Immature natural killer cell (primary cell): ENCODE data around the gene CDK18. TPM values are rescaled to one million over a fixed set of nuclear protein-coding genes. Genes with fewer than 3 reads are reported as not detected.

ENCODE experiments used
- DNase-seq, 3 donors: peaks; one replicate each; pipeline ENCODE4 v3.0.0; 2022; ENCODE audit warnings: mixed read lengths in 1 of 3
- H3K27ac Mint-ChIP-seq, 6 donors: one replicate each; pipeline ENCODE4 v1.8.0; 2020; ENCODE audit warnings: mixed read lengths in 6 of 6, mild to moderate bottlenecking in 5 of 6, inconsistent platforms in 4 of 6, moderate library complexity in 3 of 6
- H3K27me3 Mint-ChIP-seq, 3 donors: one replicate each; pipeline ENCODE4 v1.8.0; 2020 to 2021; ENCODE audit warnings: low read depth in 3 of 3, mild to moderate bottlenecking in 3 of 3, mixed read lengths in 3 of 3, moderate library complexity in 3 of 3, inconsistent platforms in 1 of 3
- H3K36me3 Mint-ChIP-seq, 3 donors: one replicate each; pipeline ENCODE4 v1.8.0; 2020; ENCODE audit warnings: mixed read lengths in 3 of 3, inconsistent platforms in 2 of 3, mild to moderate bottlenecking in 2 of 3
- H3K4me1 Mint-ChIP-seq, 2 donors: one replicate each; pipeline ENCODE4 v1.8.0; 2020; ENCODE audit warnings: inconsistent platforms in 2 of 2, mild to moderate bottlenecking in 2 of 2, mixed read lengths in 2 of 2, moderate library complexity in 1 of 2
- H3K4me3 Mint-ChIP-seq, 5 donors: one replicate each; pipeline ENCODE4 v1.8.0; 2020; ENCODE audit warnings: mild to moderate bottlenecking in 5 of 5, mixed read lengths in 5 of 5, inconsistent platforms in 3 of 5, moderate library complexity in 3 of 5
- H3K9me3 Mint-ChIP-seq, 6 donors: one replicate each; pipeline ENCODE4 v1.8.0; 2020; ENCODE audit warnings: mild to moderate bottlenecking in 6 of 6, mixed read lengths in 6 of 6, inconsistent platforms in 4 of 6, moderate library complexity in 3 of 6
- polyA plus RNA-seq, 3 donors: library from polyadenylated mRNA; unstranded; fragments of 300-500 nt; fragmentation: Illumina TruSeq; gene quantifications; one replicate each; pipeline ENCODE4 v1.2.3, GENCODE V29; 2021

The CDK18 gene
- polyA plus RNA-seq, 3 donors from 2014 or later, result 0.61 to 0.74 TPM; not detected in 1

GRCh38 chr1:205546541-205546940, 42.1 kb downstream of the CDK18 start:
- Mint-ChIP-seq H3K36me3 (no peaks in the 10 kb centered on the region), H3K4me1 (no peaks in the 10 kb centered on the region), H3K27ac (no peak overlapping the region), H3K4me3 (no peak overlapping the region), H3K9me3 (no peaks in the 10 kb centered on the region), H3K27me3 (peaks cover 8 to 21% (median 13%) of the 10 kb centered on the region in 3 donors)
- DNase-seq, result no peak

GRCh38 chr1:205547936-205548827, 43.7 kb downstream of the CDK18 start:
- no peaks in the 10 kb centered on the region for H3K4me1 Mint-ChIP-seq

GRCh38 chr1:205554026-205554811, 49.8 kb downstream of the CDK18 start:
- H3K27ac Mint-ChIP-seq, result no peak overlapping the region
- no peak overlapping the region for H3K4me3 Mint-ChIP-seq
- H3K4me1 Mint-ChIP-seq, result no peaks in the 10 kb centered on the region
- peaks cover 0 to 7% (median 3%) of the 10 kb centered on the region in 3 donors for H3K36me3 Mint-ChIP-seq
- H3K9me3 Mint-ChIP-seq, result peaks cover 3 to 15% (median 7%) of the 10 kb centered on the region in 6 donors
- no peak for DNase-seq
- H3K27me3 Mint-ChIP-seq, result peaks cover 12 to 26% (median 13%) of the 10 kb centered on the region in 3 donors

More at GRCh38 chr1:205547936-205548827, 43.7 kb downstream of the CDK18 start:
- Mint-ChIP-seq H3K4me3 (no peak overlapping the region), H3K27me3 (peaks cover 7 to 21% (median 11%) of the 10 kb centered on the region in 3 donors), H3K36me3 (no peaks in the 10 kb centered on the region), H3K27ac (no peak overlapping the region), H3K9me3 (no peaks in the 10 kb centered on the region)
- no peak for DNase-seq

GRCh38 chr1:205561501-205562203, 57.2 kb downstream of the CDK18 start:
- Mint-ChIP-seq H3K27me3 (peaks cover 11 to 26% (median 15%) of the 10 kb centered on the region in 3 donors), H3K4me1 (peaks cover 3 to 5% of the 10 kb centered on the region in 2 donors), H3K9me3 (peaks cover 0 to 3% (median 0%) of the 10 kb centered on the region in 6 donors), H3K4me3 (no peak overlapping the region), H3K27ac (no peak overlapping the region), H3K36me3 (no peaks in the 10 kb centered on the region)
- DNase-seq, result no peak

- Mint-ChIP-seq H3K36me3 (no peaks in the 10 kb centered on the region), H3K4me1 (peaks cover 5 to 6% of the 10 kb centered on the region in 2 donors), H3K27ac (no peak overlapping the region), H3K27me3 (peaks cover 11 to 37% (median 15%) of the 10 kb centered on the region in 3 donors), H3K9me3 (peaks cover 0 to 5% (median 0%) of the 10 kb centered on the region in 6 donors), H3K4me3 (no peak overlapping the region)
- DNase-seq, result no peak
These were observed 59.5 kb downstream of the CDK18 start for GRCh38 chr1:205563927-205564441.

- H3K9me3 Mint-ChIP-seq, result peaks cover 0 to 2% (median 0%) of the 10 kb centered on the region in 6 donors
- H3K27me3 Mint-ChIP-seq, result peaks cover 10 to 35% (median 19%) of the 10 kb centered on the region in 3 donors
- H3K4me3 Mint-ChIP-seq, result no peak overlapping the region
- H3K27ac Mint-ChIP-seq, result no peak overlapping the region
- DNase-seq, result no peak
- H3K36me3 Mint-ChIP-seq, result no peaks in the 10 kb centered on the region
- H3K4me1 Mint-ChIP-seq, result peaks cover 5 to 8% of the 10 kb centered on the region in 2 donors
These were observed 61.3 kb downstream of the CDK18 start for GRCh38 chr1:205565799-205566198.

GRCh38 chr1:205567716-205568115, 63.2 kb downstream of the CDK18 start:
- no peak overlapping the region for H3K4me3 Mint-ChIP-seq
- DNase-seq, result no peak
- no peak overlapping the region for H3K27ac Mint-ChIP-seq
- peaks cover 9 to 41% (median 21%) of the 10 kb centered on the region in 3 donors for H3K27me3 Mint-ChIP-seq
- H3K36me3 Mint-ChIP-seq, result no peaks in the 10 kb centered on the region
- H3K9me3 Mint-ChIP-seq, result peaks cover 0 to 2% (median 0%) of the 10 kb centered on the region in 6 donors
- H3K4me1 Mint-ChIP-seq, result peaks cover 5 to 8% of the 10 kb centered on the region in 2 donors

- Mint-ChIP-seq H3K4me3 (peak overlapping the region in 4 of 5 donors; percentile 1 to 58 (median 32)), H3K27me3 (peaks cover 9 to 42% (median 21%) of the 10 kb centered on the region in 3 donors), H3K27ac (no peak overlapping the region), H3K9me3 (peaks cover 0 to 2% (median 0%) of the 10 kb centered on the region in 6 donors), H3K4me1 (peaks cover 5 to 8% of the 10 kb centered on the region in 2 donors), H3K36me3 (no peaks in the 10 kb centered on the region)
- no peak for DNase-seq
These were observed 63.6 kb downstream of the CDK18 start for GRCh38 chr1:205568135-205568468.

- H3K9me3 Mint-ChIP-seq, result peaks cover 0 to 2% (median 0%) of the 10 kb centered on the region in 6 donors
- peaks cover 9 to 40% (median 21%) of the 10 kb centered on the region in 3 donors for H3K27me3 Mint-ChIP-seq
- H3K4me3 Mint-ChIP-seq, result peak overlapping the region; percentile 32 to 74 (median 71)
- H3K27ac Mint-ChIP-seq, result no peak overlapping the region
- H3K36me3 Mint-ChIP-seq, result no peaks in the 10 kb centered on the region
- peaks cover 5 to 8% of the 10 kb centered on the region in 2 donors for H3K4me1 Mint-ChIP-seq
- no peak for DNase-seq
These were observed 64.2 kb downstream of the CDK18 start for GRCh38 chr1:205568469-205569361.

- peaks cover 0 to 2% (median 0%) of the 10 kb centered on the region in 6 donors for H3K9me3 Mint-ChIP-seq
- DNase-seq, result no peak
- H3K36me3 Mint-ChIP-seq, result no peaks in the 10 kb centered on the region
- H3K27ac Mint-ChIP-seq, result no peak overlapping the region
- H3K4me1 Mint-ChIP-seq, result peaks cover 0 to 5% of the 10 kb centered on the region in 2 donors
- peak overlapping the region in 2 of 5 donors; percentile 13 to 27 for H3K4me3 Mint-ChIP-seq
- H3K27me3 Mint-ChIP-seq, result peaks cover 9 to 34% (median 17%) of the 10 kb centered on the region in 3 donors
These were observed 65.1 kb downstream of the CDK18 start for GRCh38 chr1:205569411-205570172.

- peak overlapping the region in 1 of 5 donors; percentile 13 for H3K4me3 Mint-ChIP-seq
- no peak for DNase-seq
- H3K27me3 Mint-ChIP-seq, result peaks cover 9 to 34% (median 17%) of the 10 kb centered on the region in 3 donors
- no peaks in the 10 kb centered on the region for H3K36me3 Mint-ChIP-seq
- H3K27ac Mint-ChIP-seq, result no peak overlapping the region
- H3K4me1 Mint-ChIP-seq, result peaks cover 0 to 5% of the 10 kb centered on the region in 2 donors
- H3K9me3 Mint-ChIP-seq, result peaks cover 0 to 2% (median 0%) of the 10 kb centered on the region in 6 donors
These were observed 65.7 kb downstream of the CDK18 start for GRCh38 chr1:205570173-205570501.
